Body of pancreas (tissue), 4 donors: ENCODE measurements around the gene IL1RAPL1. TPM values are rescaled to one million over a fixed set of nuclear protein-coding genes. Genes with fewer than 3 reads are reported as not detected.

ENCODE experiments used
- ATAC-seq: fragments of 150-250 bp; one replicate; pipeline ENCODE4 v1.9.1; 2016
- DNase-seq, 4 donors: peaks; one replicate each; pipeline ENCODE4 v3.0.0-alpha.2; 2019
- H3K27ac ChIP-seq, 4 donors: fragments of 200-600 bp; sonication (generic); 1 replicate in 3 of 4; 2 replicates in 1 of 4; pipeline versions ENCODE4 v1.5.1 to v1.6.1; 2016 to 2019; ENCODE audit warnings: mild to moderate bottlenecking in 1 of 4, mixed read lengths in 1 of 4, moderate library complexity in 1 of 4
- H3K27me3 ChIP-seq, 2 donors: fragments of 200-600 bp; sonication (generic); one replicate each; pipeline ENCODE4 v1.6.0; 2016; ENCODE audit warnings: mild to moderate bottlenecking in 1 of 2
- H3K36me3 ChIP-seq, 2 donors: fragments of 200-600 bp; sonication (generic); replicated peaks in 1 of 2; 2 replicates each; pipeline ENCODE4 v1.5.1; 2016; ENCODE audit warnings: low read depth in 2 of 2; ENCODE audit not compliant: insufficient read depth in 1 of 2
- H3K4me1 ChIP-seq: fragments of 200-600 bp; sonication (generic); one replicate; pipeline ENCODE4 v1.6.0; 2016
- H3K4me3 ChIP-seq, 2 donors: fragments of 200-600 bp; sonication (generic); 1 replicate in 1 of 2; 2 replicates in 1 of 2; pipeline ENCODE4 v1.5.1; 2016 to 2019
- H3K9me3 ChIP-seq, 3 donors: fragments of 200-600 bp; sonication (generic); 1 replicate in 2 of 3; 2 replicates in 1 of 3; pipeline ENCODE4 v1.5.1; 2016
- POLR2A ChIP-seq, 3 donors: fragments of 450-650 bp; IDR thresholded peaks; one replicate each; pipeline ENCODE4 v1.6.1; 2016; ENCODE audit warnings: antibody characterized with exemption in 3 of 3, mild to moderate bottlenecking in 2 of 3
- WGBS, 2 donors: methylation state at CpG; one replicate each; pipeline ENCODE4 v1.1.5; 2017; 5-methylcytosine and 5-hydroxymethylcytosine counted together
- intact Hi-C: fragments of 100-400 bp; cut with DNase I; formaldehyde crosslinking; loops from one replicate; pipeline ENCODE4 v1.15.1; 2023
- total RNA-seq, 2 donors: library from RNA; depleted of rRNA; stranded (reverse); fragments of >200 nt; gene quantifications; one replicate each; pipeline ENCODE4 v1.1.0, GENCODE V29; 2016
- TF ChIP-seq, protein P1 (sequence below), 7 experiments: fragments of 450-650 bp in 4 of 7; fragments of 200-600 bp in 3 of 7; sonication (generic) in 3 of 7; IDR thresholded peaks; one replicate each; pipeline ENCODE4 v1.5.1; 2016 to 2019; ENCODE audit warnings: antibody characterized with exemption in 7 of 7

The IL1RAPL1 gene
- total RNA-seq, 2 donors from 2014 or later, result 0.26 TPM; not detected in 1

- intact Hi-C loops, result no loop called here
- DNase-seq, result no peak
- H3K36me3 ChIP-seq, result no peaks in the 10 kb centered on the region
- TF ChIP-seq, protein P1, sequence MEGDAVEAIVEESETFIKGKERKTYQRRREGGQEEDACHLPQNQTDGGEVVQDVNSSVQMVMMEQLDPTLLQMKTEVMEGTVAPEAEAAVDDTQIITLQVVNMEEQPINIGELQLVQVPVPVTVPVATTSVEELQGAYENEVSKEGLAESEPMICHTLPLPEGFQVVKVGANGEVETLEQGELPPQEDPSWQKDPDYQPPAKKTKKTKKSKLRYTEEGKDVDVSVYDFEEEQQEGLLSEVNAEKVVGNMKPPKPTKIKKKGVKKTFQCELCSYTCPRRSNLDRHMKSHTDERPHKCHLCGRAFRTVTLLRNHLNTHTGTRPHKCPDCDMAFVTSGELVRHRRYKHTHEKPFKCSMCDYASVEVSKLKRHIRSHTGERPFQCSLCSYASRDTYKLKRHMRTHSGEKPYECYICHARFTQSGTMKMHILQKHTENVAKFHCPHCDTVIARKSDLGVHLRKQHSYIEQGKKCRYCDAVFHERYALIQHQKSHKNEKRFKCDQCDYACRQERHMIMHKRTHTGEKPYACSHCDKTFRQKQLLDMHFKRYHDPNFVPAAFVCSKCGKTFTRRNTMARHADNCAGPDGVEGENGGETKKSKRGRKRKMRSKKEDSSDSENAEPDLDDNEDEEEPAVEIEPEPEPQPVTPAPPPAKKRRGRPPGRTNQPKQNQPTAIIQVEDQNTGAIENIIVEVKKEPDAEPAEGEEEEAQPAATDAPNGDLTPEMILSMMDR (IDR thresholded peaks at IDR 0.05), result no peak
- no peak for TF ChIP-seq POLR2A (IDR thresholded peaks at IDR 0.05)
- H3K4me3 ChIP-seq, result no peak overlapping the region
- WGBS, 2 donors, result 57 to 59% methylated on average over 5 of the region's 5 CpGs
- no peaks in the 10 kb centered on the region for H3K4me1 ChIP-seq
- ATAC-seq, result no peak
- H3K27ac ChIP-seq, result no peak overlapping the region
- no peaks in the 10 kb centered on the region for H3K9me3 ChIP-seq
- H3K27me3 ChIP-seq, result no peaks in the 10 kb centered on the region
Observed at GRCh38 chrX:29453333-29453732, 866.1 kb downstream of the IL1RAPL1 start.

DNA sequence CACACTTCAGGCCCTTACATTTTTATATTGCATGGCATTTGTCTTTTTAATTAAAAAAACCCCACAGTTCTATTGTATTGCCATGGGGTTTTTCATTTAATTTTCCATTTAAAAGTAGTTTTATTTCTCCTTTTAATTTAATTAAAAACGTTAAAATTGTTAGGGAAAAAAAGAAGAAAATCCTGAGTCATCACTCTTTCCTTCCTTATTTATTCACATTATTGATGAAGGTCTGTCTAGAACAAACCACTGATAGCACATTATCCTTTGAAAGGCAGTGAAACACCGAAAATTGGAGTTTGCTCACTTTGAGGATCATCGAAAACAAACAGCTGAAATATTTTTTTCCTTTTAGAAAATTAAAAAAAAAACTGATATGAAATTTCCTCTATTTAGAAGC lies 868.5 kb downstream of the IL1RAPL1 start:
- 42 to 46% methylated on average over 3 of the region's 3 CpGs for WGBS, 2 donors

DNA sequence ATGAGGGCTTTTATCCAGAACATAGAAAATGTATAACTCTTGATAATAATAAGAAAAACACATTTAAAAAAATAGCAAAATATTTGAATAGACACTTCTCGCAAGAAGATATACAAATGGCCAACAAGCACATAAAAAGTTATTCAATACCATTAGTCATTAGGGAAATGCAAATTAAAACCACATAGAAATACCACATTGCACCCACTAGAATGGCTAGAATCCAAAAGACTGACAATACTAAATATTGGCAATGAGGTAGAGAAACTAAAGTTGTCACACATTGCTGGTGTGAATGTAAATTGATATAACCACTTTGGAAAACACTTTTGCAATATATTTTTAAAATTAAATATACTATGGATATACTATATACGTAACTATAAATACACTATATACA lies 873.8 kb downstream of the IL1RAPL1 start:
- Histone ChIP-seq H3K9me3 (no peaks in the 10 kb centered on the region), H3K4me3 (no peak overlapping the region), H3K4me1 (no peaks in the 10 kb centered on the region), H3K27ac (no peak overlapping the region), H3K27me3 (no peaks in the 10 kb centered on the region), H3K36me3 (no peaks in the 10 kb centered on the region)
- DNase-seq, result no peak
- TF ChIP-seq POLR2A (IDR thresholded peaks at IDR 0.05), result no peak
- TF ChIP-seq, protein P1 (IDR thresholded peaks at IDR 0.05), result no peak
- 79 to 82% methylated on average over 2 of the region's 2 CpGs for WGBS, 2 donors
- no peak for ATAC-seq
- intact Hi-C loops, result no loop called here

More for the DNA sequence above, 868.5 kb downstream of the IL1RAPL1 start:
- Histone ChIP-seq H3K9me3 (no peaks in the 10 kb centered on the region), H3K36me3 (no peaks in the 10 kb centered on the region), H3K4me3 (no peak overlapping the region), H3K4me1 (no peaks in the 10 kb centered on the region), H3K27ac (no peak overlapping the region), H3K27me3 (no peaks in the 10 kb centered on the region)
- ATAC-seq (no peak), DNase-seq (no peak)
- intact Hi-C loops, result no loop called here
- TF ChIP-seq POLR2A (IDR thresholded peaks at IDR 0.05), result no peak
- TF ChIP-seq, protein P1 (IDR thresholded peaks at IDR 0.05), result no peak

- DNase-seq (no peak), ATAC-seq (no peak)
- 46 to 47% methylated on average over 2 of the region's 2 CpGs for WGBS, 2 donors
- Histone ChIP-seq H3K36me3 (no peaks in the 10 kb centered on the region), H3K9me3 (no peaks in the 10 kb centered on the region), H3K4me1 (no peaks in the 10 kb centered on the region), H3K27me3 (no peaks in the 10 kb centered on the region), H3K27ac (no peak overlapping the region), H3K4me3 (no peak overlapping the region)
- TF ChIP-seq POLR2A (IDR thresholded peaks at IDR 0.05), result no peak
- TF ChIP-seq, protein P1 (IDR thresholded peaks at IDR 0.05), result no peak
- intact Hi-C loops, result no loop called here
Observed at GRCh38 chrX:29466456-29466855, 879.2 kb downstream of the IL1RAPL1 start.

GRCh38 chrX:29468911-29469494 lies 881.8 kb downstream of the IL1RAPL1 start:
- no peak for ATAC-seq
- H3K36me3 ChIP-seq, result no peaks in the 10 kb centered on the region
- intact Hi-C loops, result no loop called here
- H3K4me1 ChIP-seq, result no peaks in the 10 kb centered on the region
- no peaks in the 10 kb centered on the region for H3K9me3 ChIP-seq
- no peak for DNase-seq
- WGBS, 2 donors, result 35 to 36% methylated on average over 4 of the region's 4 CpGs
- TF ChIP-seq POLR2A (IDR thresholded peaks at IDR 0.05), result no peak
- TF ChIP-seq, protein P1 (IDR thresholded peaks at IDR 0.05), result no peak
- H3K27me3 ChIP-seq, result no peaks in the 10 kb centered on the region
- H3K4me3 ChIP-seq, result no peak overlapping the region
- H3K27ac ChIP-seq, result no peak overlapping the region
